HepG2 (cell line): ENCODE data around the gene ATP2B2. TPM values are rescaled to one million over a fixed set of nuclear protein-coding genes. Genes with fewer than 3 reads are reported as not detected.

ENCODE experiments used
- CHD4 ChIP-seq: fragments of 200-600 bp; sonication (generic); IDR thresholded peaks from 2 replicates; pipeline ENCODE4 v1.7.0; 2017; ENCODE audit warnings: mild to moderate bottlenecking, low read length, borderline replicate concordance
- GATAD2A ChIP-seq: IDR thresholded peaks from 2 replicates; pipeline ENCODE4 v1.6.1; 2016
- MAZ ChIP-seq, 2 experiments: sonication (generic) in 1 of 2; formaldehyde crosslinking in 1 of 2; IDR thresholded peaks; 2 replicates each; pipeline versions ENCODE4 v1.5.0 to v1.6.1; 2012 to 2020; ENCODE audit warnings: low read depth in 2 of 2, mild to moderate bottlenecking in 2 of 2, borderline replicate concordance in 1 of 2, improper control_type of control experiment in 1 of 2, low read length in 1 of 2, missing genetic modification reagents in 1 of 2, moderate library complexity in 1 of 2
- MED1 ChIP-seq: sonication (generic); formaldehyde crosslinking; IDR thresholded peaks from 2 replicates; pipeline ENCODE4 v1.4.0; 2020; ENCODE audit warnings: missing genetic modification reagents
- RFXAP ChIP-seq: sonication (generic); formaldehyde crosslinking; IDR thresholded peaks from 2 replicates; pipeline ENCODE4 v1.4.0; 2020; ENCODE audit warnings: missing genetic modification reagents, borderline replicate concordance
- SCMH1 ChIP-seq: sonication (generic); formaldehyde crosslinking; IDR thresholded peaks from 2 replicates; pipeline ENCODE4 v1.9.0; 2021; ENCODE audit warnings: missing genetic modification reagents, mild to moderate bottlenecking, borderline replicate concordance
- SOX13 ChIP-seq, 3 experiments: fragments of 450-650 bp in 1 of 3; sonication (generic) in 1 of 3; formaldehyde crosslinking in 1 of 3; IDR thresholded peaks in 2 of 3; conservative IDR thresholded peaks in 1 of 3; 2 replicates each; pipeline versions ENCODE4 v1.5.0 to v1.6.1; 2016 to 2020; ENCODE audit warnings: antibody characterized with exemption in 1 of 3, mild to moderate bottlenecking in 1 of 3, missing compliant biosample characterization in 1 of 3, missing genetic modification reagents in 1 of 3, moderate library complexity in 1 of 3
- TEAD3 ChIP-seq: optimal IDR thresholded peaks from 2 replicates; pipeline ENCODE3; 2016; ENCODE audit warnings: borderline replicate concordance
- THYN1 ChIP-seq: sonication (generic); formaldehyde crosslinking; IDR thresholded peaks from 2 replicates; pipeline ENCODE4 v1.8.1; 2023; ENCODE audit warnings: low read depth, mild to moderate bottlenecking, moderate library complexity, missing genetic modification reagents, borderline replicate concordance
- ZBTB7B ChIP-seq: sonication (generic); formaldehyde crosslinking; IDR thresholded peaks from 2 replicates; pipeline ENCODE4 v1.4.0; 2020; ENCODE audit warnings: missing genetic modification reagents
- ZEB1 ChIP-seq: IDR thresholded peaks from 2 replicates; pipeline ENCODE4 v1.6.1; 2012; ENCODE audit warnings: mild to moderate bottlenecking, low read depth, inconsistent platforms; ENCODE audit not compliant: insufficient replicate concordance
- ZNF17 ChIP-seq: sonication (generic); formaldehyde crosslinking; IDR thresholded peaks from 2 replicates; pipeline ENCODE4 v1.5.0; 2020; ENCODE audit warnings: mild to moderate bottlenecking, missing genetic modification reagents
- ZNF333 ChIP-seq: sonication (generic); formaldehyde crosslinking; IDR thresholded peaks from 2 replicates; pipeline ENCODE4 v1.4.0; 2020; ENCODE audit warnings: mild to moderate bottlenecking, missing genetic modification reagents, borderline replicate concordance
- ZNF337 ChIP-seq: sonication (generic); formaldehyde crosslinking; IDR thresholded peaks from 2 replicates; pipeline ENCODE4 v1.5.1; 2020; ENCODE audit warnings: missing genetic modification reagents, low read depth, mild to moderate bottlenecking, borderline replicate concordance
- ZNF619 ChIP-seq: sonication (generic); formaldehyde crosslinking; IDR thresholded peaks from 2 replicates; pipeline ENCODE4 v1.4.0; 2020; ENCODE audit warnings: mild to moderate bottlenecking, missing genetic modification reagents
- polyA plus RNA-seq, 8 experiments: library from polyadenylated mRNA; depleted of rRNA in 3 of 8; stranded (reverse) in 7 of 8; unstranded in 1 of 8; fragments of >200 nt; fragmentation: Illumina TruSeq in 4 of 8; extraction: Trizol in 4 of 8; gene quantifications; 2 replicates each; pipeline versions ENCODE4 v1.2.1 to v1.2.3, GENCODE V29; 2011 to 2016; ENCODE audit warnings: low read depth in 4 of 8, missing spikeins in 1 of 8, mixed read lengths in 1 of 8; ENCODE audit not compliant: insufficient read depth in 1 of 8
- total RNA-seq, 5 experiments: library from RNA; depleted of rRNA; stranded (reverse); fragments of >200 nt; fragmentation: Illumina TruSeq; extraction: Trizol; gene quantifications; 2 replicates each; pipeline ENCODE4 v1.2.3, GENCODE V29; 2016; ENCODE audit warnings: low read depth in 1 of 5
- TF ChIP-seq, protein P1 (sequence below): sonication (generic); formaldehyde crosslinking; IDR thresholded peaks from 2 replicates; pipeline ENCODE4 v1.4.0; 2020; ENCODE audit warnings: missing genetic modification reagents
- TF ChIP-seq, protein P2 (sequence below): IDR thresholded peaks from 2 replicates; pipeline ENCODE4 v1.6.1; 2016; ENCODE audit warnings: low read depth, control low read depth
- TF ChIP-seq, protein P3 (sequence below): sonication (generic); formaldehyde crosslinking; IDR thresholded peaks from 2 replicates; pipeline ENCODE4 v1.5.1; 2020; ENCODE audit warnings: mild to moderate bottlenecking, moderate library complexity, missing genetic modification reagents
- TF ChIP-seq, protein P4 (sequence below): sonication (generic); formaldehyde crosslinking; IDR thresholded peaks from 2 replicates; pipeline ENCODE4 v1.4.0; 2020; ENCODE audit warnings: low read depth, mild to moderate bottlenecking, missing genetic modification reagents
- TF ChIP-seq, protein P5 (sequence below): sonication (generic); formaldehyde crosslinking; IDR thresholded peaks from 2 replicates; pipeline ENCODE4 v1.4.0; 2020; ENCODE audit warnings: mild to moderate bottlenecking, missing genetic modification reagents

ATP2B2 gene
- total and polyA plus RNA-seq, 2 of the 13 experiments (the other 11 are each of a cell fraction or from before 2014, with no cell fraction given) = 1.5 to 2.3 TPM

DNA sequence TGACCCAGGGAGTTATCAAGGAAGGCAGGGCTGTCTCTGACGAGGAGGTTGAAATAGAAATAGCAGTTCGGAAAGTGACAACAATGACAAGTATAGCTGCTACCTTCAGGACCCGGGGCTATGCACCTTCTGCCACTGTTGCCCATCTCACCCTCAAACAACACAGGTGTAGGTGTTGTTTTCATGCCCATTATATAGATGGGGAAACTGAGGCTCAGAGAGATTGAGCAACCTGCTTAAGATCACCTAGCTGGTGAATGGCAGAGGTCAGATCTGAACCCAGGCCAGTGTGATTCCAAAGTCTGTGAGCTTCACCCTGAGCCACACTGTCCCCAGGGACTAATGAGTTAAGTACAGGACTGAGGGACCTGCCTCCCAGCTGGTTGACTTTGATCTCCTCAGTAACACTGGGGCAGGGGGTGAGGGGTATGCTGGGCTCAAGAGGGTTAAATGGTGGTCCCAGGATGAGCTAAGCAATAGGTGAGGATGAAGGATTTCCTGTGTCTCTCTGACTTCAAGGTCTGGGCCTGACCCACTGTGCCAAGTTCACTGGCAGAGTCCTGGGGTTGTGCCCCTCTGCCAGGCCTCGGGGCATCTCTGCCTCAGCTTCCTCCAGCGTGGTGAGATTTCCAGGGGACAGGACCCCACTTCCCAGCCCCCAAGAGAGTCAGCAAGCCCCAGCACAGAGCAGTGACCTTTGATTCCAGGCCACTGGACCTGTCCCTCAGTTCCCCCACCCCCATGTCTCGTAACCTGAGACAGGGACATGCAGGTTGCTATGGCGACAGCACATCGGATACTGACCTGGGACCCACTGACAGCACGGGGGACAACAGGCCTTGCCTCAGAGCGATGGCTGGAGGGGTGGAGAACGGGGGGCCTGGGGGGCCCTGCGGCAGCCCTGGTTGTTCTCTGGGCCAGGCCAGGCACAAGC lies 35.0 kb downstream of the ATP2B2 start (continued):
- TF ChIP-seq MAZ (IDR thresholded peaks at IDR 0.05; ENCODE audit: borderline replicate concordance, low read depth, low read length) = peak; percentile 47; the same call in 1 of the 2 replicates
- no peak for TF ChIP-seq MAZ (CRISPR knock-in tag; IDR thresholded peaks at IDR 0.05; ENCODE audit: low read depth)
- no peak for TF ChIP-seq ZNF619 (CRISPR knock-in tag)
- TF ChIP-seq, protein P1, sequence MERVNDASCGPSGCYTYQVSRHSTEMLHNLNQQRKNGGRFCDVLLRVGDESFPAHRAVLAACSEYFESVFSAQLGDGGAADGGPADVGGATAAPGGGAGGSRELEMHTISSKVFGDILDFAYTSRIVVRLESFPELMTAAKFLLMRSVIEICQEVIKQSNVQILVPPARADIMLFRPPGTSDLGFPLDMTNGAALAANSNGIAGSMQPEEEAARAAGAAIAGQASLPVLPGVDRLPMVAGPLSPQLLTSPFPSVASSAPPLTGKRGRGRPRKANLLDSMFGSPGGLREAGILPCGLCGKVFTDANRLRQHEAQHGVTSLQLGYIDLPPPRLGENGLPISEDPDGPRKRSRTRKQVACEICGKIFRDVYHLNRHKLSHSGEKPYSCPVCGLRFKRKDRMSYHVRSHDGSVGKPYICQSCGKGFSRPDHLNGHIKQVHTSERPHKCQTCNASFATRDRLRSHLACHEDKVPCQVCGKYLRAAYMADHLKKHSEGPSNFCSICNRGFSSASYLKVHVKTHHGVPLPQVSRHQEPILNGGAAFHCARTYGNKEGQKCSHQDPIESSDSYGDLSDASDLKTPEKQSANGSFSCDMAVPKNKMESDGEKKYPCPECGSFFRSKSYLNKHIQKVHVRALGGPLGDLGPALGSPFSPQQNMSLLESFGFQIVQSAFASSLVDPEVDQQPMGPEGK (CRISPR knock-in tag) = peak; percentile 76
- TF ChIP-seq, protein P2, sequence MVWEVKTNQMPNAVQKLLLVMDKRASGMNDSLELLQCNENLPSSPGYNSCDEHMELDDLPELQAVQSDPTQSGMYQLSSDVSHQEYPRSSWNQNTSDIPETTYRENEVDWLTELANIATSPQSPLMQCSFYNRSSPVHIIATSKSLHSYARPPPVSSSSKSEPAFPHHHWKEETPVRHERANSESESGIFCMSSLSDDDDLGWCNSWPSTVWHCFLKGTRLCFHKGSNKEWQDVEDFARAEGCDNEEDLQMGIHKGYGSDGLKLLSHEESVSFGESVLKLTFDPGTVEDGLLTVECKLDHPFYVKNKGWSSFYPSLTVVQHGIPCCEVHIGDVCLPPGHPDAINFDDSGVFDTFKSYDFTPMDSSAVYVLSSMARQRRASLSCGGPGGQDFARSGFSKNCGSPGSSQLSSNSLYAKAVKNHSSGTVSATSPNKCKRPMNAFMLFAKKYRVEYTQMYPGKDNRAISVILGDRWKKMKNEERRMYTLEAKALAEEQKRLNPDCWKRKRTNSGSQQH (CRISPR knock-in tag) = no peak
- no peak for TF ChIP-seq SCMH1 (CRISPR knock-in tag)
- no peak for TF ChIP-seq SOX13 (IDR thresholded peaks at IDR 0.05)
- TF ChIP-seq SOX13 (CRISPR knock-in tag; conservative IDR thresholded peaks at IDR 0.05 in 1 of 2, IDR thresholded peaks at IDR 0.05 in 1 of 2) = no peak
- no peak for TF ChIP-seq ZNF333 (CRISPR knock-in tag)
- TF ChIP-seq CHD4 = peak; percentile 51; the same call in 1 of the 2 replicates
- TF ChIP-seq, protein P3, sequence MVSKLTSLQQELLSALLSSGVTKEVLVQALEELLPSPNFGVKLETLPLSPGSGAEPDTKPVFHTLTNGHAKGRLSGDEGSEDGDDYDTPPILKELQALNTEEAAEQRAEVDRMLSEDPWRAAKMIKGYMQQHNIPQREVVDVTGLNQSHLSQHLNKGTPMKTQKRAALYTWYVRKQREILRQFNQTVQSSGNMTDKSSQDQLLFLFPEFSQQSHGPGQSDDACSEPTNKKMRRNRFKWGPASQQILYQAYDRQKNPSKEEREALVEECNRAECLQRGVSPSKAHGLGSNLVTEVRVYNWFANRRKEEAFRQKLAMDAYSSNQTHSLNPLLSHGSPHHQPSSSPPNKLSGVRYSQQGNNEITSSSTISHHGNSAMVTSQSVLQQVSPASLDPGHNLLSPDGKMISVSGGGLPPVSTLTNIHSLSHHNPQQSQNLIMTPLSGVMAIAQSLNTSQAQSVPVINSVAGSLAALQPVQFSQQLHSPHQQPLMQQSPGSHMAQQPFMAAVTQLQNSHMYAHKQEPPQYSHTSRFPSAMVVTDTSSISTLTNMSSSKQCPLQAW (CRISPR knock-in tag) = peak; percentile 65
- TF ChIP-seq, protein P4, sequence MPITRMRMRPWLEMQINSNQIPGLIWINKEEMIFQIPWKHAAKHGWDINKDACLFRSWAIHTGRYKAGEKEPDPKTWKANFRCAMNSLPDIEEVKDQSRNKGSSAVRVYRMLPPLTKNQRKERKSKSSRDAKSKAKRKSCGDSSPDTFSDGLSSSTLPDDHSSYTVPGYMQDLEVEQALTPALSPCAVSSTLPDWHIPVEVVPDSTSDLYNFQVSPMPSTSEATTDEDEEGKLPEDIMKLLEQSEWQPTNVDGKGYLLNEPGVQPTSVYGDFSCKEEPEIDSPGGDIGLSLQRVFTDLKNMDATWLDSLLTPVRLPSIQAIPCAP (CRISPR knock-in tag) = no peak
- no peak for TF ChIP-seq ZNF17 (CRISPR knock-in tag)
- peak; percentile 35; the same call in 1 of the 2 replicates for TF ChIP-seq MED1
- TF ChIP-seq GATAD2A (CRISPR knock-in tag) = peak; percentile 45; the same call in 1 of the 2 replicates
- peak; percentile 39 for TF ChIP-seq TEAD3
- no peak for TF ChIP-seq THYN1
- no peak for TF ChIP-seq ZEB1
- TF ChIP-seq, protein P5, sequence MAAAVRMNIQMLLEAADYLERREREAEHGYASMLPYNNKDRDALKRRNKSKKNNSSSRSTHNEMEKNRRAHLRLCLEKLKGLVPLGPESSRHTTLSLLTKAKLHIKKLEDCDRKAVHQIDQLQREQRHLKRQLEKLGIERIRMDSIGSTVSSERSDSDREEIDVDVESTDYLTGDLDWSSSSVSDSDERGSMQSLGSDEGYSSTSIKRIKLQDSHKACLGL (CRISPR knock-in tag) = no peak
- no peak for TF ChIP-seq ZNF337 (CRISPR knock-in tag)
- no peak for TF ChIP-seq RFXAP
- peak; percentile 50 for TF ChIP-seq ZBTB7B
